ENCODE results near the gene MTHFR.

DNA sequence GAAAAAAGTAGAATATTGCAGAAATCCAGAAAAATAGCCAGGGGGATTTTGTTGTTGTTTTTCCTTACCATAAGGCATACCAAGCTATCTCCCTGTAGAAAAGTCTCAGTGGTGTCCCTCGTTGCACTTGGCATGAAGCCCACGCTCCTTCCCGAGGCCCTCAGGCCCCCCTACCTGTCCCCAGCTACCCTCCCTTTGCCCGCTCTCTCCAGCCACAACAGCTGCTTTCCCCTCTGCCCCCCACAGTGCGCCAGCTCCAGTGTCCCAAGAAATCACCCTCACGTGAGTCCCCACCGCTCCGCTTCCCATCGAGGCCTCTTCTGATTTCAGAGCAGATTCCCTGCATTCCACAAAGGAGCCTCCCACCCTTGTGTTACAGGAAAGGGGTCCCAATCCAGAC is 61.5 kb downstream of the MTHFR start:
- TF ChIP-seq, protein P1, sequence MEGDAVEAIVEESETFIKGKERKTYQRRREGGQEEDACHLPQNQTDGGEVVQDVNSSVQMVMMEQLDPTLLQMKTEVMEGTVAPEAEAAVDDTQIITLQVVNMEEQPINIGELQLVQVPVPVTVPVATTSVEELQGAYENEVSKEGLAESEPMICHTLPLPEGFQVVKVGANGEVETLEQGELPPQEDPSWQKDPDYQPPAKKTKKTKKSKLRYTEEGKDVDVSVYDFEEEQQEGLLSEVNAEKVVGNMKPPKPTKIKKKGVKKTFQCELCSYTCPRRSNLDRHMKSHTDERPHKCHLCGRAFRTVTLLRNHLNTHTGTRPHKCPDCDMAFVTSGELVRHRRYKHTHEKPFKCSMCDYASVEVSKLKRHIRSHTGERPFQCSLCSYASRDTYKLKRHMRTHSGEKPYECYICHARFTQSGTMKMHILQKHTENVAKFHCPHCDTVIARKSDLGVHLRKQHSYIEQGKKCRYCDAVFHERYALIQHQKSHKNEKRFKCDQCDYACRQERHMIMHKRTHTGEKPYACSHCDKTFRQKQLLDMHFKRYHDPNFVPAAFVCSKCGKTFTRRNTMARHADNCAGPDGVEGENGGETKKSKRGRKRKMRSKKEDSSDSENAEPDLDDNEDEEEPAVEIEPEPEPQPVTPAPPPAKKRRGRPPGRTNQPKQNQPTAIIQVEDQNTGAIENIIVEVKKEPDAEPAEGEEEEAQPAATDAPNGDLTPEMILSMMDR (IDR thresholded peaks at IDR 0.05; ENCODE audit: insufficient read depth, low read depth, low read length), result no peak
- TF ChIP-seq EZH2 (IDR thresholded peaks at IDR 0.05; ENCODE audit: insufficient read depth, low read length), result no peak

All from astrocyte (in vitro differentiated cells and primary cell).